ENCODE measurements around the gene NGLY1.

NGLY1 gene

GRCh38 chr3:25751048-25751447, 32.2 kb downstream of the NGLY1 start:
- Histone ChIP-seq H3K27ac (ENCODE audit: low read depth, low read length, poor library complexity, severe bottlenecking) (no peak overlapping the region), H4K20me1 (ENCODE audit: insufficient read depth, low read length) (no peaks in the 10 kb centered on the region), H3K9me3 (ENCODE audit: low read length) (no peaks in the 10 kb centered on the region), H3K27me3 (ENCODE audit: insufficient read depth, low read length) (no peaks in the 10 kb centered on the region), H3K79me2 (ENCODE audit: insufficient read depth, low read length) (no peaks in the 10 kb centered on the region; the same call in 1 of the 2 replicates), H3K36me3 (ENCODE audit: insufficient read depth, low read length) (peaks cover 78% of the 10 kb centered on the region), H3K9ac (ENCODE audit: low read length) (no peak overlapping the region), H2AFZ (ENCODE audit: low read length) (no peak overlapping the region), H3K4me2 (ENCODE audit: low read length) (no peak overlapping the region), H3K4me3 (ENCODE audit: low read depth, low read length, poor library complexity, severe bottlenecking) (no peak overlapping the region), H3K4me1 (ENCODE audit: insufficient read depth, low read length, severe bottlenecking) (no peaks in the 10 kb centered on the region), H3K9me2 (ENCODE audit: low read depth, low read length) (no peaks in the 10 kb centered on the region), H3F3A (ENCODE audit: insufficient read depth, low read length) (no peaks in the 10 kb centered on the region)
- no peak for TF ChIP-seq EZH2 (IDR thresholded peaks at IDR 0.05; ENCODE audit: borderline replicate concordance, low read length)
- no peak for TF ChIP-seq CTCF (IDR thresholded peaks at IDR 0.05; ENCODE audit: low read length)

GRCh38 chr3:25749031-25749581, 34.1 kb downstream of the NGLY1 start:
- Histone ChIP-seq H3K79me2 (ENCODE audit: insufficient read depth, low read length) (no peaks in the 10 kb centered on the region), H3K27ac (ENCODE audit: low read depth, low read length, poor library complexity, severe bottlenecking) (no peak overlapping the region), H3K9ac (ENCODE audit: low read length) (no peak overlapping the region), H3K9me2 (ENCODE audit: low read depth, low read length) (no peaks in the 10 kb centered on the region), H3K4me1 (ENCODE audit: insufficient read depth, low read length, severe bottlenecking) (no peaks in the 10 kb centered on the region), H3F3A (ENCODE audit: insufficient read depth, low read length) (no peaks in the 10 kb centered on the region), H3K4me2 (ENCODE audit: low read length) (no peak overlapping the region), H3K4me3 (ENCODE audit: low read depth, low read length, poor library complexity, severe bottlenecking) (no peak overlapping the region), H4K20me1 (ENCODE audit: insufficient read depth, low read length) (no peaks in the 10 kb centered on the region), H3K27me3 (ENCODE audit: insufficient read depth, low read length) (no peaks in the 10 kb centered on the region), H3K36me3 (ENCODE audit: insufficient read depth, low read length) (peaks cover 87% of the 10 kb centered on the region), H2AFZ (ENCODE audit: low read length) (no peak overlapping the region), H3K9me3 (ENCODE audit: low read length) (no peaks in the 10 kb centered on the region)
- TF ChIP-seq EZH2 (IDR thresholded peaks at IDR 0.05; ENCODE audit: borderline replicate concordance, low read length) = no peak
- TF ChIP-seq CTCF (IDR thresholded peaks at IDR 0.05; ENCODE audit: low read length) = no peak

GRCh38 chr3:25748189-25748588, 35.1 kb downstream of the NGLY1 start:
- TF ChIP-seq CTCF (IDR thresholded peaks at IDR 0.05; ENCODE audit: low read length) (no peak), EZH2 (IDR thresholded peaks at IDR 0.05; ENCODE audit: borderline replicate concordance, low read length) (no peak)
- Histone ChIP-seq H3K9me3 (ENCODE audit: low read length) (no peaks in the 10 kb centered on the region), H3K9me2 (ENCODE audit: low read depth, low read length) (no peaks in the 10 kb centered on the region), H3K9ac (ENCODE audit: low read length) (no peak overlapping the region), H3K4me2 (ENCODE audit: low read length) (no peak overlapping the region), H3K27me3 (ENCODE audit: insufficient read depth, low read length) (no peaks in the 10 kb centered on the region), H3K4me3 (ENCODE audit: low read depth, low read length, poor library complexity, severe bottlenecking) (no peak overlapping the region), H2AFZ (ENCODE audit: low read length) (no peak overlapping the region), H3K79me2 (ENCODE audit: insufficient read depth, low read length) (no peaks in the 10 kb centered on the region), H4K20me1 (ENCODE audit: insufficient read depth, low read length) (no peaks in the 10 kb centered on the region), H3K36me3 (ENCODE audit: insufficient read depth, low read length) (peaks cover 90% of the 10 kb centered on the region), H3K27ac (ENCODE audit: low read depth, low read length, poor library complexity, severe bottlenecking) (no peak overlapping the region), H3K4me1 (ENCODE audit: insufficient read depth, low read length, severe bottlenecking) (no peaks in the 10 kb centered on the region), H3F3A (ENCODE audit: insufficient read depth, low read length) (no peaks in the 10 kb centered on the region)
